ENCODE results near the gene ASCL5. TPM values are rescaled to one million over a fixed set of nuclear protein-coding genes. Genes with fewer than 3 reads are reported as not detected.

The ASCL5 gene
- total RNA-seq, 2 experiments from 2014 or later = 0.49 to 0.50 TPM

- H3K4me1 ChIP-seq (ENCODE audit: insufficient read depth, low read length) = no peaks in the 10 kb centered on the region
- no peak overlapping the region for H3K27ac Mint-ChIP-seq
- H3K36me3 ChIP-seq (ENCODE audit: insufficient read depth, low read length) = no peaks in the 10 kb centered on the region
- intact Hi-C loops (cut with DNase I, micrococcal nuclease) = no loop called here
- CTCF ChIA-PET = no interaction called here
- H3K4me1 Mint-ChIP-seq (ENCODE audit: low read depth) = no peaks in the 10 kb centered on the region
- H3K27me3 ChIP-seq (ENCODE audit: control insufficient read depth in 1 of 2, insufficient read depth in 2 of 2, low read length in 2 of 2) = no peaks in the 10 kb centered on the region
- H3K27ac ChIP-seq (ENCODE audit: low read depth in 1 of 2, low read length in 2 of 2) = no peak overlapping the region
- no peak for DNase-seq
- POLR2A ChIA-PET = no interaction called here
- no peak for TF ChIP-seq CTCF (IDR thresholded peaks at IDR 0.05)
- ATAC-seq (ENCODE audit: poor library complexity) = no peak
- H3K36me3 Mint-ChIP-seq (ENCODE audit: low read depth) = no peaks in the 10 kb centered on the region
- no peak overlapping the region for H3K4me3 Mint-ChIP-seq
- H3K9me3 ChIP-seq (ENCODE audit: control insufficient read depth in 1 of 2, insufficient read depth in 1 of 2, low read length in 2 of 2) = no peaks in the 10 kb centered on the region
- H3K4me3 ChIP-seq (ENCODE audit: low read length) = no peak overlapping the region
- H3K9me3 Mint-ChIP-seq = no peaks in the 10 kb centered on the region
- H3K27me3 Mint-ChIP-seq = no peaks in the 10 kb centered on the region
Measured at GRCh38 chr1:201094832-201095231, 32.2 kb downstream of the ASCL5 start.

- Mint-ChIP-seq H3K27ac (no peak overlapping the region), H3K4me1 (ENCODE audit: low read depth) (no peaks in the 10 kb centered on the region), H3K36me3 (ENCODE audit: low read depth) (no peaks in the 10 kb centered on the region), H3K9me3 (no peaks in the 10 kb centered on the region), H3K27me3 (peaks cover 6% of the 10 kb centered on the region), H3K4me3 (no peak overlapping the region)
- DNase-seq (no peak), ATAC-seq (ENCODE audit: poor library complexity) (no peak)
- POLR2A ChIA-PET = no interaction called here
- Histone ChIP-seq H3K27me3 (ENCODE audit: control insufficient read depth in 1 of 2, insufficient read depth in 2 of 2, low read length in 2 of 2) (no peaks in the 10 kb centered on the region), H3K4me3 (ENCODE audit: low read length) (no peak overlapping the region), H3K27ac (ENCODE audit: low read depth in 1 of 2, low read length in 2 of 2) (no peak overlapping the region), H3K4me1 (ENCODE audit: insufficient read depth, low read length) (no peaks in the 10 kb centered on the region), H3K9me3 (ENCODE audit: control insufficient read depth in 1 of 2, insufficient read depth in 1 of 2, low read length in 2 of 2) (no peaks in the 10 kb centered on the region), H3K36me3 (ENCODE audit: insufficient read depth, low read length) (no peaks in the 10 kb centered on the region)
- intact Hi-C loops (cut with DNase I, micrococcal nuclease) = no loop called here
- CTCF ChIA-PET = no interaction called here
- TF ChIP-seq CTCF (IDR thresholded peaks at IDR 0.05) = no peak
Measured at GRCh38 chr1:201093962-201094361, 33.0 kb downstream of the ASCL5 start.

GRCh38 chr1:201093561-201093960 lies 33.4 kb downstream of the ASCL5 start:
- H3K36me3 Mint-ChIP-seq (ENCODE audit: low read depth) = no peaks in the 10 kb centered on the region
- intact Hi-C loops (cut with DNase I, micrococcal nuclease) = no loop called here
- CTCF ChIA-PET = no interaction called here
- Histone ChIP-seq H3K27me3 (ENCODE audit: control insufficient read depth in 1 of 2, insufficient read depth in 2 of 2, low read length in 2 of 2) (no peaks in the 10 kb centered on the region), H3K4me1 (ENCODE audit: insufficient read depth, low read length) (no peaks in the 10 kb centered on the region), H3K4me3 (ENCODE audit: low read length) (no peak overlapping the region), H3K36me3 (ENCODE audit: insufficient read depth, low read length) (no peaks in the 10 kb centered on the region), H3K9me3 (ENCODE audit: control insufficient read depth in 1 of 2, insufficient read depth in 1 of 2, low read length in 2 of 2) (no peaks in the 10 kb centered on the region), H3K27ac (ENCODE audit: low read depth in 1 of 2, low read length in 2 of 2) (no peak overlapping the region)
- POLR2A ChIA-PET = no interaction called here
- H3K27ac Mint-ChIP-seq = no peak overlapping the region
- TF ChIP-seq CTCF (IDR thresholded peaks at IDR 0.05) = no peak
- H3K4me3 Mint-ChIP-seq = no peak overlapping the region
- peaks cover 6% of the 10 kb centered on the region for H3K27me3 Mint-ChIP-seq
- ATAC-seq (ENCODE audit: poor library complexity) (no peak), DNase-seq (no peak)
- H3K4me1 Mint-ChIP-seq (ENCODE audit: low read depth) = no peaks in the 10 kb centered on the region
- no peaks in the 10 kb centered on the region for H3K9me3 Mint-ChIP-seq

Measured in CD4-positive, alpha-beta T cell (primary cell).